HG03442 (cell line): ENCODE data around the gene BBX.

Experiments used
- ATAC-seq: cut with Tn5 transposase; IDR thresholded peaks from one replicate; pipeline ENCODE4 v1.9.1; 2021; ENCODE audit warnings: mild to moderate bottlenecking, moderate library complexity; ENCODE audit not compliant: unreplicated experiment

Gene BBX

GRCh38 chr3:107794664-107795443 lies 272.1 kb downstream of the BBX start:
- no peak for ATAC-seq

GRCh38 chr3:107795514-107796094 lies 272.8 kb downstream of the BBX start:
- no peak for ATAC-seq

GRCh38 chr3:107796791-107797190 lies 274.0 kb downstream of the BBX start:
- no peak for ATAC-seq

- no peak for ATAC-seq
Observed at GRCh38 chr3:107797586-107797985, 274.8 kb downstream of the BBX start.

GRCh38 chr3:107798381-107798780 lies 275.6 kb downstream of the BBX start:
- ATAC-seq: no peak

GRCh38 chr3:107800710-107801109 lies 277.9 kb downstream of the BBX start:
- ATAC-seq: no peak

- no peak for ATAC-seq
Observed at GRCh38 chr3:107803170-107803569, 280.4 kb downstream of the BBX start.

GRCh38 chr3:107806021-107806420 lies 283.3 kb downstream of the BBX start:
- ATAC-seq: no peak

GRCh38 chr3:107806536-107806935 lies 283.8 kb downstream of the BBX start:
- ATAC-seq: no peak

GRCh38 chr3:107810171-107811071 lies 287.7 kb downstream of the BBX start:
- ATAC-seq: peak; percentile 54

- no peak for ATAC-seq
Observed at GRCh38 chr3:107813026-107813425, 290.3 kb downstream of the BBX start.

GRCh38 chr3:107816107-107816506 lies 293.3 kb downstream of the BBX start:
- ATAC-seq: no peak

GRCh38 chr3:107817076-107817475 lies 294.3 kb downstream of the BBX start:
- no peak for ATAC-seq

GRCh38 chr3:107818025-107818424 lies 295.3 kb downstream of the BBX start:
- no peak for ATAC-seq

- no peak for ATAC-seq
Observed at GRCh38 chr3:107819656-107820055, 296.9 kb downstream of the BBX start.

- ATAC-seq: no peak
Observed at GRCh38 chr3:107822308-107822707, 299.5 kb downstream of the BBX start.

GRCh38 chr3:107824822-107825371 lies 302.1 kb downstream of the BBX start:
- no peak for ATAC-seq

- no peak for ATAC-seq
Observed at GRCh38 chr3:107825556-107825955, 302.8 kb downstream of the BBX start.

GRCh38 chr3:107826727-107827126 lies 304.0 kb downstream of the BBX start:
- no peak for ATAC-seq

- ATAC-seq: no peak
Observed at GRCh38 chr3:107829185-107829584, 306.4 kb downstream of the BBX start.

- ATAC-seq: no peak
Observed at GRCh38 chr3:107831590-107831989, 308.8 kb downstream of the BBX start.
